GM19035 (cell line): ENCODE results near the gene PACS2.

ENCODE experiments used
- ATAC-seq: cut with Tn5 transposase; IDR thresholded peaks from one replicate; pipeline ENCODE4 v1.9.1; 2021; ENCODE audit not compliant: unreplicated experiment

The PACS2 gene

GRCh38 chr14:105367116-105368031 lies 52.8 kb downstream of the PACS2 start:
- no peak for ATAC-seq

- no peak for ATAC-seq
Observed at GRCh38 chr14:105368032-105368417, 53.5 kb downstream of the PACS2 start.

DNA sequence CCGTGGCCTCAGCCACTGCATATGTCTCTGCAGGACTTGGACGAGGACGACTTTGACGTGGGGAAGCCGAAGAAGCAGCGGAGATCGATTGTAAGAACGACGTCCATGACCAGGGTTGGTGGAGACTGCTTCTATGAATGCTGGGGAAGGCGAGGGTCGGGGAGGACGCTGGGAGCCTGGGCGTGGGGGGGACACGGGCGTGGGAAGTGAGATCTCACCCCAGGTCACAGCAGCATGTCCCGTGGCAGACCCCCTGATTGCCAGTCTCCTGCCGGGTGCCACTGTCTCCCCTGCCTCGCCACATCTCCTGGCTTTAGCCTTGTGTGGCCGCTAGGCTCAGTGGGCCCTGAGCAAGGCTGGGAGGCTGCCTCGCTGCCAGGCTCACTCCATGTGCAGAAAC lies 53.9 kb downstream of the PACS2 start:
- ATAC-seq = no peak

DNA sequence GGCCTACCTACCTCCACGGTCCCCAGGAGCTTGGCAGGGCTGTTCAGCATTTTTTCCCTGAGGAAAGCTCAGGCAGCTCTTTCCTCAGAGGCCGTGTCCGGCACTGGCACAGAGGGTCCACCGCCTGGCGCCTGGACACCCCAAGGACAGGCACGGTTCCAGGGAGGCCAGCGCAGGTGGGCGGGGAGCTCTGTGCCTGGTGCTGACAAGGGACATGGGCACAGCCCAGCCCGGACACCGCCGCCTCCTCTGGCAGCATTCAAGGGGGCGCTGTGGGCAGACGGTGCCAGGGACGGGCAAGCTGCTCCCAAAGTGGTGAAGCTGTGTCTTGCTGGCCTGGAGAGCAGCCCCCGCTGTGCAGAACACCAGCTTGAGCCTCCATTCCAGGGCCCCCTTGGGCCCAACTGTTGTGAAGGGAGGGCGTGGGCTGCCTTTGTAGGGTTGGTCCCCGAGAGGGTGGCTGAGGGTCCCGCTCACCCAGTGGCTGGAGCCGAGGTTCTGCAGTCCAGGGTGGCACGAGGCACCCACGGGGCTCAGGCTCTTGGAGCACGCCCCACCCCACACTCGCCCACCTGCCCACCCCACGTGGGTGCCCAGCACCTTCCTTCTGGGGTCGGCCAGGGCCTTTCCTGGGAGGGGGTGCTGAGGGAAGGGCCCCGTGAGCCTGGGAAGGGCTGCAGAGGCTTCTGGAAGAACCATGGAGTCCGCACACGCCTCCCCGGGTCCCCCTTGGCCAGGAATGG lies 54.5 kb downstream of the PACS2 start:
- ATAC-seq = no peak

GRCh38 chr14:105369653-105370040 lies 55.1 kb downstream of the PACS2 start:
- no peak for ATAC-seq

GRCh38 chr14:105374389-105374788 lies 59.8 kb downstream of the PACS2 start:
- ATAC-seq = no peak

DNA sequence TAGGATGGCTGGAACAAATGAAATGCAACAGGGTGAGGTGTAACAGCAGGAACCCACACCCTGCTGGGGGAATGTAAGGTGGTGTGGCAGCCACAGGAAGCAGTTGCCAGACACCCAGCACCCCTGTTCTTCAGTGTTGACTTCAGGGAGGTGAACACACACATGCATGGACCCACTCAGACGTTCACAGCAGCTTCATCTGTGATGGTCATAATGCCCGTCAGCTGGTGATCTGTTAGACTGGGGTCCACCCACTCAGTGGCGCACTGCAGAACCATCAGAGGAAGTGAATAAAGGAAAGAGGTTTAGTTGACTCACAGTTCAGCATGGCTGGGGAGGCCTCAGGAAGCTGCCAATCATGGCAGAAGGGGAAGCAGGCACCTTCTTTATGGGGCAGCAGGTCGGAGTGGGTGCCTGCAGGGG lies 61.1 kb downstream of the PACS2 start:
- no peak for ATAC-seq

DNA sequence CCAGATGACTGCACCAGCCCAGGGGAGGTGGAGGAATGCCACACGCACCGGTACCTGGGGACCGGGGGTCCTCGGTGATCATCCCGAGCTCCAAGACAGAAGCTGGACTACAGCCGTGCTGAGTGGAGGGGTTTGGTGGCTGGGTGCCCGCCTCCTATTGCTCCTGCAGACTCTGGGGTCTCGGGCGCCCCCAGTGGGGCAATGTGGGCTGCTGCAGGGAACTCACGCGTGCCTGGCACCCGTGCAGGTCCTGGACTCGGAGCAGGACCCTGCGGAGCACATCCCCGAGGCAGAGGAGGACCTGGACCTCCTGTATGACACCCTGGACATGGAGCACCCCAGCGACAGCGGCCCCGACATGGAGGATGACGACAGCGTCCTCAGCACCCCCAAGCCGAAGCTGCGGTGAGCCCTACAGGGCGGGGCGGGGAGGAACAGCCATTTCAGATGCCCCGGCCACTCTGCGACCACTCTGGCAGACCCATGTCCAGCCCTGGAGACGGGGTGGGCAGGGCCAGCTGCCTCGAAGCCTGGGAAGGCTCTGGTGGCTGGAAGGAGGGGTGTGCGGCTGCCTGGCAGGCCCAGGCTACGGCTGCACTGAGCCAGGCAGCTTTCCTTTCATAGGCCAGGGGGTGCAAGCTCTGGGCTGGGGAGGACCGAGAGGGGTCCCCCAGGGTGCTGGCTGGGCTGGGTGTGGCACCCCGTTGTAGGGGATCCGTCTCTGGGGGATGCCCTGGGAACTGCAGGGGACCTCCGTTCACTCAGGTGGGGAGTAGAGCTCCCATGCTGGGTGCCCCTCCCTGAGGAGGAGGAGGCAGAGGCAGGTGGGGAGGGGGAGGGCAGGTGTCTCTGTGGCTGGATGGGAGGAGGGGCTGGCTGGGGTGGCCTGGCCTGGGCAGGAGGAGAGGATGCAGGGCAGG lies 62.2 kb downstream of the PACS2 start:
- no peak for ATAC-seq

DNA sequence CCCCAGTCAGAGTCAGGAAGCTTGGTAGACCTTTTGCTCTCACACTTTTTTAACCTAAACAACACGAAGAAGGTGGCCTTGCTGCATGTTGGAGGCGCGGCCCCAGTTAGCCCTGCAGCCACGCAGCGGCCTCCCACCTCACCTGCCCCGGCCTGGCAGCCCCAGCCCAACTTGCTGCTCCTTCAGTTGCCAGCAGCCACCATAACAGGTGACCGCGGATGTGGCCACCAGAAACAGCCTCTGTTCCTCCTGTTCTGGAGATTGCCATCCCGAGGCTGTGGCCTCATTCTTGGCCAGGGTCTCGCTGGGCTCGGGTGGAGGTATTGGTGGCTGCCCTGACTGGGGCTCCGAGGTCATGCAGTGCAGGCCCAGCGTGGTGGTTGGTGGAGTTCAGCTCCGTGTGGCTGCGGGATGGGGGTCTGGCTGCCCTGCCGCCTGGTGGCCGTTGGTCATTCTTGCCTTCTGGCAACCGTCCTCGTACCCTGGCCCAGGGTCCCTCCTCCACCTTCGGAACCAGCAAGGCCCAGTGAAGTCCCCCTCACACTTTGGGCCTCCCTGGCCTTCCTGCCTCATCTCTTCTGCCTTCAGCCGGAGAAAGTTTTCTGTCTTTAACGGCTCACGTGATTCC lies 63.1 kb downstream of the PACS2 start:
- no peak for ATAC-seq

DNA sequence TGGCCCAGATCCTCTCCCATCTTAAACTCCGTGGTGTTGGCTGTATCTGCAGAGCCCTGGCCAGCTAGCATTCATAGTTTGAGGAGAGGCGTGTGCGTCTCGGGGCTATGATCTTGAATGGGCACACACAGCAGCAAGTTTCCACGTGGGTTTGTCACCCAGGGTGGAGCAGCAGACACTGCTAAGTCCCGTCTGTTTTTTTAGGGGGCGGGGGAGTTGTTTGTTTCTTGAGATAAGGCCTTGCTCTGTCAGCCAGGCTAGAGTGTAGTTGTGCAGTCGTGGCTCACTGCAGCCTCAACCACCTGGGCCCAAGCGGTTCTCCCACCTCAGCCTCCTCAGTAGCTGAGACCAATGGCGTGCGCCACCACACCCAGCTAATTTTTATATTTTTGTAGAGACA lies 63.7 kb downstream of the PACS2 start:
- no peak for ATAC-seq

- no peak for ATAC-seq
Observed at GRCh38 chr14:105378873-105379685, 64.5 kb downstream of the PACS2 start.

- no peak for ATAC-seq
Observed at GRCh38 chr14:105379946-105380345, 65.4 kb downstream of the PACS2 start.

GRCh38 chr14:105380756-105381155 lies 66.2 kb downstream of the PACS2 start:
- no peak for ATAC-seq

GRCh38 chr14:105381446-105382342 lies 67.1 kb downstream of the PACS2 start:
- no peak for ATAC-seq

- ATAC-seq = no peak
Observed at GRCh38 chr14:105382343-105383082, 68.0 kb downstream of the PACS2 start.

DNA sequence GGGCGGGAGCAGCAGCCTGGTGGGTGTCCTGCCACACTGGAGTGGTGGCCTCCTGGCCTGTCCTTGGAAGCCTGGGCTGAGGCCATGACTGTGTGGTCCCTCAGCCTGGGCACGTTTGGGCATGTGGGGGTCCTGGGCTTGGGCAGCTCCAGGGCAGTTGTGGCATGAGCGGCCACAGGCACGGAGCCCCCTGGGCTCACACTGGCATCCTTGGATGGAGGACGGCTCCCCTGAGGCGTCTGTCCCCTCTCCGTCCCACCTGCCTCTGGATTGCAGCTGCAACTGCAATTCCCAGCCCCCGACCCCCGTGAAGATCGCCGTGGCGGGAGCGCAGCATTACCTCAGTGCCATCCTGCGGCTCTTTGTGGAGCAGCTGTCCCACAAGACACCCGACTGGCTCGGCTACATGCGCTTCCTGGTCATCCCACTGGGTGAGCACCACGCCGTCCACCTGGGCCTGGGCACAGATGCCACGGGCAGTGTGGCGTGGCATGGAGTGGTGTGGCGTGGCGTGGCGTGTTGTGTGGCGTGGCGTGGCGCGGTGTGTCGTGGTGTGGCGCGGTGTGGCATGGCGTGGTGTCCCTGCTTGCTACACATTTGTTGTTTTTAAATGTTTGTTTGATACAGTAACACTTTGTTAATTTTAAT lies 68.7 kb downstream of the PACS2 start:
- ATAC-seq = no peak

DNA sequence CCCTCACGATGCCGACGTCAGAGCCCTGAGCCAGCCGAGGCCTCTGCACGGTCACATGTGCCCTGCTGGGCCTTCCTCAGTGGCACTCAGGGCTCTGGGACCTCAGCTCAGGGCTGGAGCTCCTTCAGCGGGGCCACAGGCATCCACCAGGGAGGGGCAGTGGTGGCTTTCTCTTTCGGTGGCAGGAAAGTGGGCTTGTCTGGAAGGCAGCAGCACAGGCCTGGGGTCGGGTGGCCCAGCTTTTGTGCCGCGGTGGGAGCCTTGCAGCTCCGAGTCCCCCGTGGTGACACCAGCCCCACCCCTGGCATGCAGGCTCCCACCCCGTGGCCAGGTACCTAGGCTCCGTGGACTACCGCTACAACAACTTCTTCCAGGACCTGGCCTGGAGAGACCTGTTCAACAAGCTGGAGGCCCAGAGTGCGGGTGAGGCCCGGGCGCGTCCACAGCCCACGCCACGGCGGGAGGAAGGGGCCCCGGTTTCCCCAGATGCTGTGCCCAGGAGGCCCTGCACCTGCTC lies 69.6 kb downstream of the PACS2 start:
- ATAC-seq = no peak
